A673 (cell line): Measurements from ENCODE around the gene RCC1. TPM values are rescaled to one million over a fixed set of nuclear protein-coding genes. Genes with fewer than 3 reads are reported as not detected.

ENCODE experiments used
- BruUV-seq: library from RNA; stranded (reverse); fragments of 400-500 nt; replicated peaks from 2 replicates; lab custom pipeline; 2021; lab: Mats Ljungman, UMichigan
- CTCF ChIA-PET: fragments of 300-600 bp; sonication (Branson Sonifier 250); formaldehyde crosslinking; loops from one replicate; lab custom pipeline; 2022; ENCODE audit warnings: antibody characterized with exemption; lab: Charles Lee
- POLR2A ChIA-PET: fragments of 300-600 bp; sonication (Branson Sonifier 250); formaldehyde crosslinking; loops from one replicate; lab custom pipeline; 2022; ENCODE audit warnings: antibody characterized with exemption; ENCODE audit not compliant: low non-redundant PET; lab: Charles Lee
- DNase-seq: peaks from one replicate; pipeline ENCODE4 v3.0.0-alpha.2; 2015; ENCODE audit warnings: low spot score
- H3K27ac ChIP-seq: fragments of 200-600 bp; sonication (generic); 2 replicates; pipeline ENCODE4 v1.5.1; 2016; ENCODE audit warnings: mixed run types, low read depth, mild to moderate bottlenecking, mixed read lengths, antibody characterized with exemption, low read length; ENCODE audit not compliant: poor library complexity, severe bottlenecking
- H3K27me3 ChIP-seq: fragments of 200-600 bp; sonication (generic); replicated peaks from 2 replicates; pipeline ENCODE4 v1.6.1; 2017; ENCODE audit warnings: mixed run types, low read depth, mild to moderate bottlenecking, mixed read lengths, antibody characterized with exemption, low read length; ENCODE audit not compliant: insufficient read depth, poor library complexity
- H3K36me3 ChIP-seq: fragments of 200-600 bp; sonication (generic); 2 replicates; pipeline ENCODE4 v1.6.1; 2016; ENCODE audit warnings: mixed run types, mild to moderate bottlenecking, mixed read lengths, antibody characterized with exemption, low read length; ENCODE audit not compliant: insufficient read depth, poor library complexity, severe bottlenecking
- H3K4me1 ChIP-seq: fragments of 200-600 bp; sonication (generic); 2 replicates; pipeline ENCODE4 v1.6.1; 2017; ENCODE audit warnings: mixed run types, mild to moderate bottlenecking, mixed read lengths, antibody characterized with exemption, low read length; ENCODE audit not compliant: insufficient read depth, poor library complexity, severe bottlenecking
- H3K4me3 ChIP-seq: fragments of 200-600 bp; sonication (generic); 2 replicates; pipeline ENCODE4 v1.5.1; 2016; ENCODE audit warnings: low read depth, mixed run types, mild to moderate bottlenecking, mixed read lengths, low read length; ENCODE audit not compliant: poor library complexity, severe bottlenecking
- H3K9me3 ChIP-seq: fragments of 200-600 bp; sonication (generic); 2 replicates; pipeline ENCODE4 v1.6.1; 2016; ENCODE audit warnings: mixed run types, low read depth, mild to moderate bottlenecking, mixed read lengths, antibody characterized with exemption, low read length; ENCODE audit not compliant: poor library complexity, severe bottlenecking
- CTCF ChIP-seq: fragments of 300-800, 200-600 bp; sonication (generic); conservative IDR thresholded peaks from 2 replicates; pipeline ENCODE4 v1.5.1; 2017; ENCODE audit warnings: low read depth, mild to moderate bottlenecking, antibody characterized with exemption, low read length, moderate library complexity, mixed read lengths
- EZH2 ChIP-seq: fragments of 200-600 bp; sonication (generic); IDR thresholded peaks from 2 replicates; pipeline ENCODE4 v1.6.1; 2017; ENCODE audit warnings: borderline replicate concordance, low read depth, mild to moderate bottlenecking, mixed read lengths, antibody characterized with exemption, low read length; ENCODE audit not compliant: poor library complexity, severe bottlenecking
- intact Hi-C: fragments of 100-400 bp; cut with micrococcal nuclease; formaldehyde crosslinking; loops from one replicate; pipeline ENCODE4 v1.10.0; 2022; ENCODE audit not compliant: unreplicated experiment
- total RNA-seq: library from RNA; stranded (reverse); gene quantifications from 2 replicates; pipeline ENCODE4 v1.2.3, GENCODE V29; 2021

The RCC1 gene
- total RNA-seq, 1 experiment from 2014 or later = 125 TPM

- no peaks in the 10 kb centered on the region for H3K9me3 ChIP-seq
- peaks cover 67% of the 10 kb centered on the region for H3K36me3 ChIP-seq
- peak overlapping the region; percentile 94 for H3K27ac ChIP-seq
- peak; percentile 39 for DNase-seq
- no TSS peak for BruUV-seq
- peaks cover 13% of the 10 kb centered on the region for H3K4me1 ChIP-seq
- TF ChIP-seq EZH2 (no peak), CTCF (no peak)
- POLR2A ChIA-PET = interaction anchor here (0.6 kb wide), 1 partner anchor 316 kb away, joined by 20 read pairs; no protein-coding TSS in a partner anchor
- H3K27me3 ChIP-seq = no peaks in the 10 kb centered on the region
- CTCF ChIA-PET = interaction anchor here (1.3 kb wide), 1 partner anchor 260 kb away, joined by 3 read pairs; no protein-coding TSS in a partner anchor
- intact Hi-C loops = loop anchor here (5.0 kb wide), 1 partner anchor 71 kb away; no protein-coding TSS in a partner anchor
- peak overlapping the region; percentile 85 for H3K4me3 ChIP-seq
Measured at GRCh38 chr1:28507646-28508434, 2.0 kb downstream of the RCC1 start.

- TF ChIP-seq CTCF = no peak
- ChIA-PET POLR2A (no interaction called here), CTCF (interaction anchor here (0.7 to 1.3 kb wide), 2 partner anchors 154 to 260 kb away, joined by 3 read pairs; no protein-coding TSS in a partner anchor)
- Histone ChIP-seq H3K27me3 (no peaks in the 10 kb centered on the region), H3K27ac (peak overlapping the region; percentile 94), H3K4me1 (peaks cover 13% of the 10 kb centered on the region), H3K4me3 (peak overlapping the region; percentile 85), H3K9me3 (no peaks in the 10 kb centered on the region), H3K36me3 (peaks cover 72% of the 10 kb centered on the region)
- peak; percentile 48 for DNase-seq
- BruUV-seq = no TSS peak
- intact Hi-C loops = loop anchor here (5.0 kb wide), 1 partner anchor 71 kb away; no protein-coding TSS in a partner anchor
Measured at GRCh38 chr1:28508435-28508754, 2.6 kb downstream of the RCC1 start.

GRCh38 chr1:28509705-28510272, 3.9 kb downstream of the RCC1 start:
- DNase-seq = peak; percentile 49
- Histone ChIP-seq H3K36me3 (peaks cover 80% of the 10 kb centered on the region), H3K27ac (peak overlapping the region; percentile 94), H3K9me3 (no peaks in the 10 kb centered on the region), H3K4me1 (peaks cover 13% of the 10 kb centered on the region), H3K4me3 (peak overlapping the region; percentile 85), H3K27me3 (no peaks in the 10 kb centered on the region)
- intact Hi-C loops = loop anchor here (5.0 to 10.0 kb wide), 3 partner anchors 72 to 265 kb away; no protein-coding TSS in a partner anchor
- no TSS peak for BruUV-seq
- no peak for TF ChIP-seq CTCF
- no peak for TF ChIP-seq EZH2
- POLR2A ChIA-PET = interaction anchor here (0.6 kb wide), 1 partner anchor 70 kb away, joined by 12 read pairs; no protein-coding TSS in a partner anchor
- CTCF ChIA-PET = interaction anchor here (0.6 kb wide), 1 partner anchor 65 kb away, joined by 4 read pairs; no protein-coding TSS in a partner anchor
